Ascending aorta (tissue), 2 donors: ENCODE measurements around the gene PHLDB1. TPM values are rescaled to one million over a fixed set of nuclear protein-coding genes. Genes with fewer than 3 reads are reported as not detected.
"Not testable (repeated sequence)": the region's sequence is repeated elsewhere in the genome, so short reads cannot be mapped to it uniquely, and the experiment has no call there.

Experiments
- DNase-seq, 2 donors: peaks; one replicate each; pipeline ENCODE4 v3.0.0-alpha.2; 2019; ENCODE audit warnings: low spot score in 2 of 2
- H3K27ac ChIP-seq, 2 donors: fragments of 200-600 bp; sonication (generic); one replicate each; pipeline ENCODE4 v1.5.1; 2016 to 2017; ENCODE audit warnings: mild to moderate bottlenecking in 1 of 2
- H3K27me3 ChIP-seq: fragments of 200-600 bp; sonication (generic); one replicate; pipeline ENCODE4 v1.5.1; 2017
- H3K36me3 ChIP-seq, 2 donors: fragments of 200-600 bp; sonication (generic); one replicate each; pipeline ENCODE4 v1.5.1; 2016
- H3K4me1 ChIP-seq, 2 donors: fragments of 200-600 bp; sonication (generic); one replicate each; pipeline ENCODE4 v1.5.1; 2016 to 2017; ENCODE audit warnings: mild to moderate bottlenecking in 1 of 2
- H3K4me3 ChIP-seq, 2 donors: fragments of 200-600 bp; sonication (generic); one replicate each; pipeline ENCODE4 v1.5.1; 2016 to 2017; ENCODE audit warnings: mild to moderate bottlenecking in 1 of 2
- H3K9me3 ChIP-seq, 2 donors: fragments of 200-600 bp; sonication (generic); one replicate each; pipeline ENCODE4 v1.5.1; 2016
- intact Hi-C: fragments of 100-400 bp; cut with DNase I; formaldehyde crosslinking; loops from one replicate; pipeline ENCODE4 v1.15.1; 2023
- total RNA-seq: library from RNA; depleted of rRNA; stranded (reverse); fragments of >200 nt; gene quantifications from one replicate; pipeline ENCODE4 v1.1.0, GENCODE V29; 2016
- TF ChIP-seq, protein P1 (sequence below), 3 experiments: fragments of 200-600 bp in 2 of 3; fragments of 450-650 bp in 1 of 3; sonication (generic) in 2 of 3; IDR thresholded peaks; one replicate each; pipeline ENCODE4 v1.5.1; 2016 to 2019; ENCODE audit warnings: antibody characterized with exemption in 3 of 3, mild to moderate bottlenecking in 1 of 3, moderate library complexity in 1 of 3

The PHLDB1 gene
- total RNA-seq, 1 donor from 2014 or later, result 200 TPM

- Histone ChIP-seq H3K4me3 (peak within 1 kb of the TSS; percentile 84 to 98), H3K27me3 (no peaks in the 10 kb centered on the region), H3K36me3 (no peaks in the 10 kb centered on the region), H3K9me3 (no peaks in the 10 kb centered on the region), H3K4me1 (peaks cover 6 to 28% of the 10 kb centered on the region in 2 donors), H3K27ac (peak within 1 kb of the TSS; percentile 100)
- peak; percentile 40 to 89 for DNase-seq
- TF ChIP-seq, protein P1, sequence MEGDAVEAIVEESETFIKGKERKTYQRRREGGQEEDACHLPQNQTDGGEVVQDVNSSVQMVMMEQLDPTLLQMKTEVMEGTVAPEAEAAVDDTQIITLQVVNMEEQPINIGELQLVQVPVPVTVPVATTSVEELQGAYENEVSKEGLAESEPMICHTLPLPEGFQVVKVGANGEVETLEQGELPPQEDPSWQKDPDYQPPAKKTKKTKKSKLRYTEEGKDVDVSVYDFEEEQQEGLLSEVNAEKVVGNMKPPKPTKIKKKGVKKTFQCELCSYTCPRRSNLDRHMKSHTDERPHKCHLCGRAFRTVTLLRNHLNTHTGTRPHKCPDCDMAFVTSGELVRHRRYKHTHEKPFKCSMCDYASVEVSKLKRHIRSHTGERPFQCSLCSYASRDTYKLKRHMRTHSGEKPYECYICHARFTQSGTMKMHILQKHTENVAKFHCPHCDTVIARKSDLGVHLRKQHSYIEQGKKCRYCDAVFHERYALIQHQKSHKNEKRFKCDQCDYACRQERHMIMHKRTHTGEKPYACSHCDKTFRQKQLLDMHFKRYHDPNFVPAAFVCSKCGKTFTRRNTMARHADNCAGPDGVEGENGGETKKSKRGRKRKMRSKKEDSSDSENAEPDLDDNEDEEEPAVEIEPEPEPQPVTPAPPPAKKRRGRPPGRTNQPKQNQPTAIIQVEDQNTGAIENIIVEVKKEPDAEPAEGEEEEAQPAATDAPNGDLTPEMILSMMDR (IDR thresholded peaks at IDR 0.05), result no peak
- intact Hi-C loops, result loop anchor here (2.0 to 10.0 kb wide), 2 partner anchors 22 to 512 kb away; partner anchors contain the start of gene HMBS
These were observed 35.1 kb upstream of the PHLDB1 start, which contains the start of gene ARCN1 for GRCh38 chr11:118572061-118572980. TSS of gene ARCN1 (plus strand) at chr11:118572409. CDS start at chr11:118572548, 139 bp downstream.

DNA sequence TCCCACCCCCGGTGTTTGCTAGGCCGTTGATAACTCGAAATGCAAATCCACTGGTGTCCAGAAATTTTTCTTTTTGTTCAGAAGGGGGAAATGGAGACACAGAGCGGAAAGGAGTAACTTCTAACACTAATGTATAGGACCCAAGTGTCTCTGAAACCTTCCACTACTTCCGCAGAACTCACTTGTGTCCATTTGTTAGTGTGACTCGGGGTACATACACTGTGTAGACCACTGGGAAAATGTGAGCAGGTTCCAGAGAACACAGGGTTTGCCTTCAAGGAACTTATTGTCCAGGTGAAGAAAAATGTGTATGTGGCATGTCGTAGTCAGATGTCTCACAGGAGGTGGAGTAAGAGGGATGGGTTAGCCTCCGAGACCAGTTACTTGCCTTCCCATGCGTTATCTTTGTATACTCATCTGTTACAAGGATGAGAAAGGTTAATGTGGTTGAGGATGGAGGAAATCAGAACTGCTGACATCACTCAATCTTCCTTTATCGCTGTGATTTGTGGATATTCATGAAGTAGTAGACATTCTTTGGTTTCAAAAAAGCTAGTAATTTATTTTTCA lies 34.3 kb upstream of the PHLDB1 start:
- H3K4me1 ChIP-seq, result peaks cover 6 to 34% of the 10 kb centered on the region in 2 donors
- TF ChIP-seq, protein P1 (IDR thresholded peaks at IDR 0.05), result no peak
- H3K4me3 ChIP-seq, result peak overlapping the region; percentile 84 to 98
- H3K36me3 ChIP-seq, result no peaks in the 10 kb centered on the region
- H3K27me3 ChIP-seq, result no peaks in the 10 kb centered on the region
- H3K27ac ChIP-seq, result peak overlapping the region; percentile 100
- no peaks in the 10 kb centered on the region for H3K9me3 ChIP-seq
- intact Hi-C loops, result loop anchor here (2.0 to 10.0 kb wide), 2 partner anchors 22 to 512 kb away; partner anchors contain the start of gene HMBS
- DNase-seq, result no peak

- H3K4me1 ChIP-seq, result peaks cover 6 to 37% of the 10 kb centered on the region in 2 donors
- H3K4me3 ChIP-seq, result peak overlapping the region; percentile 84 to 98
These were observed 32.8 kb upstream of the PHLDB1 start for GRCh38 chr11:118574636-118575035.

GRCh38 chr11:118577995-118578394 lies 29.4 kb upstream of the PHLDB1 start:
- H3K27me3 ChIP-seq, DNase-seq, H3K4me3 ChIP-seq, H3K9me3 ChIP-seq: not testable (repeated sequence)
- intact Hi-C loops, result loop anchor here (10.0 kb wide), 1 partner anchor 507 kb away; the partner anchor contains the start of gene HMBS
- Histone ChIP-seq H3K4me1 (peaks cover 6 to 41% of the 10 kb centered on the region in 2 donors), H3K27ac (peak overlapping the region; percentile 34 to 66), H3K36me3 (peaks cover 4 to 20% of the 10 kb centered on the region in 2 donors)

More at GRCh38 chr11:118574636-118575035, 32.8 kb upstream of the PHLDB1 start:
- Histone ChIP-seq H3K36me3 (no peaks in the 10 kb centered on the region), H3K27me3 (no peaks in the 10 kb centered on the region), H3K27ac (no peak overlapping the region), H3K9me3 (no peaks in the 10 kb centered on the region)
- intact Hi-C loops, result loop anchor here (10.0 kb wide), 1 partner anchor 510 kb away; the partner anchor contains the start of gene HMBS
- TF ChIP-seq, protein P1 (IDR thresholded peaks at IDR 0.05), result no peak
- no peak for DNase-seq

GRCh38 chr11:118581057-118581456 lies 26.4 kb upstream of the PHLDB1 start:
- Histone ChIP-seq H3K27ac (peak overlapping the region in 1 of 2 donors; percentile 24), H3K36me3 (peaks cover 33 to 51% of the 10 kb centered on the region in 2 donors), H3K4me3 (no peak overlapping the region), H3K9me3 (no peaks in the 10 kb centered on the region), H3K4me1 (peaks cover 6 to 21% of the 10 kb centered on the region in 2 donors), H3K27me3 (no peaks in the 10 kb centered on the region)
- TF ChIP-seq, protein P1 (IDR thresholded peaks at IDR 0.05), result no peak
- intact Hi-C loops, result no loop called here
- no peak for DNase-seq
